Kidney glomerular epithelial cell (primary cell): ENCODE data around the gene ABCC12.
"Not testable (repeated sequence)": the region's sequence is repeated elsewhere in the genome, so short reads cannot be mapped to it uniquely, and the experiment has no call there.

ENCODE experiments used
- DNase-seq: peaks from one replicate; lab custom pipeline; 2025; lab: John Stamatoyannopoulos, UW

The ABCC12 gene

DNA sequence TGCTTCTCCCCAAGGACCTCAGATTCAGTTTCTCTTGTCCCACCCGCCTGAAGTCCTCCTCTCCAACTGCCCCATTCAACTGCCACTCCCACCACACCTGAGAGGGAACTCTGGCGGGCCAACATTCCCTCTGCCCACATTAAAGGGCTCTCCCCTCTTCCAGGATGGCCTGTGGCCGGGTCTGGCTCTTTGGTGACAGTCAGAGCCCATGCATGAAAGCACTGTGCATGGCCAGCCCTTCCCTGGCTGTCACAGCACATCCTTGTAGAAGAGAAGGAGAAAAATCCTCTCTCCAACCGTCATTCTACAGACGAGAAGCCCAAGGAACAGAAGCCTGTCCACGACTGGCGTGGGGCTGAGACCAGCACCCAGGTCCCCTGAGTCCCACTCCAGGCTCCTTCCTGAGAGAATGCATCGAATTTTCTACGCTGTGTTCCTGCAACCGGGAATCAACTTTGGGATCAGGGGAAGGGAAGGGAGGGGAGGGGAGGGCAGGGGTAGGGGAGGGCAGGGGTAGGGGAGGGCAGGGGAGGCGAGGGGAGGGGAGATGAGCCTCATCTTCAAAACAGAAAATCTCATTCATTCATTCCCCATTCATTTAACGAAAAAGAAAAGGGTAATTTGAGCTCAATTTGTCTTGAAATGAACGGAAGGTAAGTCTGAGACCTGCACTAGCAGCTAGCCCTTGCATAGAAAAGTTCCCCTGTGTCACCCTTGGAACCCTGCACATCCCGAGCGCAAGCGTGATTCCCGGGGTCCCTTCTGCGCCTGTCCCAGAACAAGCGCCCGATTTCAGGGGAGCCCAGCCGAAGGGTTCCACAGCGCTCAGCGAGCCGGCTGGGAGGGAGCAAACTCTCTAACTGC is at the start of gene ABCC12:
TSS of gene ABCC12 (minus strand) at position 68 of the 864 bp plus-strand sequence. CDS start 9,569 bp downstream, outside the sequence.
- DNase-seq, result no peak

DNA sequence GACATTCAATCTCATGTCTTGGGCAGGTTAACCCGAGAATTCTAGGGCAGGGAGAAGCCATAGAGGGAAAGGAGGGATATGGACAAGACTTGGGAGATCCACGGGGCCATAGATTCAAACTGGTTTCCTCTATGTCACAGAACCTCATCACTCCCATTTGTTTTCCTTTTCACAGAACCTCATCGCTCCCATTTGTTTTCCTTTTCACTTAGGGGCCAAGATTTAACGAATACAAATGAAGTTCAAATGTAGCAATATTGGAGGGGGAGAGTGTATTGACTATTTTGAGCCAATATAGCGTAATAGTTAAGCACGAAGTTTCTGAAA is 49.0 kb upstream of the ABCC12 start:
- DNase-seq, result no peak

DNA sequence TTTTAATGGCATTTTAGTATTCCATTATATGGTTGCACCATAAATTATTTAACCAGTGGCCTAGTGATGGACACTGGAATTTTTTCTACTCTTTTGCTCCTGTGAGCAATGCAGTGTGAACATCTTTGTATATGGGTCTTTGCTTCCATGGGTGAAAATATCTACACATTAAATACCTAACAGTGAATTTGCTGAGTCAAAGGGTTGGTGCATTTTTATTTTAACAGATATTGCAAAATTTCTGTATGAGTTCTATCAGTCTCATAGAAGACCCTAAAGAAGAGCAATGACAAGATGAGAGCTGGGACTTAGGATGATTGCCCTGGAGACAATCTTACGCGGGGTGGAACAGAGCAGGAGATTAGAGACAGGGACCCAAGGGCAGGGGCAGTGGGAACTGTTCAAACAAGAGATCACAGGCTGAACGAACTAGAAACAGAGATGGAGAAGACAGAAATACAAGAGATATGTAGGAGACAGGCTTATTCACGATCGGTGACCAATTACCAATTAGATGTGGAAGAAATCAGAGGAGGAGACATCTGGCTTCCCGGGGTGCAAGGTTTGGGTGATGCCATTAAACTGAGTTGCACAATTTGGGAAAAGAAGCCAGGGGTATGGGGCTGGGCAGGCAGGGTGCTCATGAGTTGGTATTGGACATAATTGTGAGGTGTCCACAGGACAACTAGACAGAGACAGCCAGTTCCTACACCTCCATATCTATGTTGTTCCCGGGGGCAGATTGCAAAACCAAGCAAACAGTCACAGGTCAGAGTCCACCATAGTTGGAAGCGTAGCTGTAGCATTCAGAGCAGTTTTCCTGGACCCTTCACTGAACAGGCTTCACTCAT is 48.4 kb upstream of the ABCC12 start:
- DNase-seq, result no peak

DNA sequence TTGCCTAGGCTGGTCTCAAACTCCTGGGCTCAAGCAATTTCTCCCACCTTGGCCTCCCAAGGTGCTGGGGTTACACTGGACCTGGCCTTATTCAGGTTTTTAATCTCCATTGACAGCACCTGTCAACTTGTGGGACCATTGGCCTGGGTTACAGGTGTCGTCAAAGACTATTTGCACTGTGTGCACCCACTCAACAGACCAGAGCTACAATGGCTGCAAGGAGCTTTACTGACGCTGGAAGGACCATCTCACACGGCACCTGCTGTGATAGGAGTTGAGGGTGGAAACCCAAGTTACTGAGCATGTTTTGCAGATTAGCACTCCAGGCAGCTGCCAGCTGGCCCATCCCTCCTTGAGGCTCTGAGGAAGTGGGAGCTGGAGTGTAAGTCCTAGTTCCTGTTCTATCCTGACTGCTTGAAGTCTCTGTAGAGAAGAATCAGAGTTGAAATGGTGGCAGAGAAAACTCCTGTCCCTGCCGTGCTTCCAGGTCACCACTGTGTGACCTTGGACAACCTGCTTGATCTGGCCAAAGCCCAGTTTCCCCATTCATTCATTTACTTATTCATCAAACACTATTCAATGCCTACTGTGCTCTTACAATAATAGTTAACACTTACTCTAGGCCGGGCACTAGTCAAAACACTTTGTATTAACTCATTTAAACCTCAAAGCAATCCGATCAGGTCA is 45.9 kb upstream of the ABCC12 start:
- DNase-seq, result no peak

DNA sequence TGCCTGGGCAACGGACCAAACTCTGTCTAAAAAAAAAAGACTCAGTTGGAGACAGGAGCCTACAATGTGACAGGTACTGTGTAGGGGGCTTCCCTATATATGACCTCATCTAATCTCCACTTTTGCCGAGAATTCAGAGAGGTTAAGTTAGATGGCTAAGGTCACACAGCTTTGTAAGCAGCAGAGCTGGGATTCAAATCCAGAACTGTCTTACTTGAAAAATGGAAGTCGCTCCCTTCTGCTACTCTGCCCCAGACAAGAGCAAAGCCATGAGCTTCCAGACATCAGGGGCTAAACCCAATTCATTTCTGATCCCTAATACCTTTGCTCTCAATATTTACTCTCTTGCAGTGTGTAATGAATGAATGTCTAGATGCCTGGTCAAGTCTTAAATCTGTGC is 41.5 kb upstream of the ABCC12 start:
- no peak for DNase-seq

DNA sequence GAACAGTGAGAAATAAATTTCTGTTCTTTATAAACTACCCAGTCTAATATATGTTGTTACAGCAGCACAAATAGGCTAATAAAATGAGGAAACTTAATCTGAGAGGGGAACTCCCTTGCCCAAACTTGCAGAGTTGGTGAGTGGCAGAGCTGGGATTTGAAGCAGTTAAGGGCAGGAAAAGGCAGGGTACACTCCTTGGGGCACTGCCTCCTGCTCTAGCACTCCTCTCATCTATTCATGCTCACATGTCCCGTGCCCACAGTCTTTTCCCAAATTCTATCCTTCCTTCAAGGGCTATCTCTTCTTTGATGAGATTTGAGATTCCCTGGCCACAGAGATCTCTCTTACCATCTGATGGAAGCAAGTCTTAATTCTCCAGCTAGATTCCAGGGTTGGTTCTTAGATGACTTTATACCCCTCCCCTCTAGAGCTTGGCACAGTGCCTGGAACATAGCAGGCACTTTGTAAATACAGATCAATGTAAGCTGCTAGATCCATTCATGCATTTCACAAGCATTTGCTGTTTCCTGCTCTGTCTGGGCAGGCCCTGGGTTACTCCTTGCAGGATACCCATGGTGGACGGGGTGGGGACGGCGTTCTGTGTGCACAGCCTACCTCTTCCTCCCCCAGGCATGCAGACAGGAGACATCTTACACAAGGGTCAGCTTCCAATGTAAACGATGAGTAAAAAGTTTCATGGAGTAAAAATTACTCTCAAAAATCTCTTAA is 39.2 kb upstream of the ABCC12 start:
- DNase-seq, result peak; percentile 32

DNA sequence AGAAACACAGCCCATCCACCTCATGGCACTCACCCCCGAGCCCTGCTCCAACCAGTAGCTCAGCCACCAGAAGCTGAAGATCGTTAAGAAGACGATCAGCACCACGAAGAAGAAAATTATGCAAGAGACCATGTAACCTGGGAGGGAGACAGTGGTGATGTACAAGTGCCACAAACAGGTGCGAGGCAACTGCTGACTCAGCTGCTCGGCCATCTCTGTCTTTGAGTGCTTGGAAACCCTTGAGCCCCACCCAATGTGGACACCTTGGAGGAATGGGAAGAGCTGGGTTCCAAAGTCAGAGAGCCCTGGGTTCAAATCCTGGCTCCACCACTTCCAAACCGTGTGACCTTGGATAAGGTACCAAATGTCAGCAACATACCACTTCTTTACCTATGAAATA is 38.1 kb upstream of the ABCC12 start:
- no peak for DNase-seq

DNA sequence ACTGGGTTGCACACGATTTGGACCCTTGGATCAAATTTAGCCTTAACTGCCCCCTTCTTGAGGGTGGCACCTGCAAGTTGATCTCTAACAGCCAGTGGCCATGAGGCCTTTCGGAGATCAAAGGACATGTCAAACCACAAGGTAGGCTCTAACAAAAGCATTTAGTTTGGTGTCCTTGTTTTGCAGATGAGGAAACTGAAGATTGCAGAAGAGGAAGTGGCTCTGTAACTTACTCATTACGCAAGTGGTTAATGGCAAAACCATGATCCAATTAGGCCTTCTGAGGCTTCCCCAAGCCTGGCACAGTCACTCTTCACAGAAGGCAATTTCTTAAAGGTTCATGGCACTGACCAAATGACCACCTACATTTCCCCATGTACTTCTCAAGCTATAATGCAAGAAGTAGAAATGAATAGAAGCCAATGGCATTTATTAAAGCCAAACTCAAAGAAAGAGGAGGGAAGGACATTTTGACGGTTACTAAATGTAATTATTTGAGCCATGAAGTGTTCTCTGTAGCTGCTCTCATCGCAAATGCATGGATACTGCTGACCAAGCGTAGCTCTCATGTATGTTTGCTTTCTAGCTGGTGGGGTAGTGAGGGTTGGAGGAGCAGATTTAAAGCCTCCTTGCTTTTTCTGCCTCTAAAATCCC is 32.8 kb upstream of the ABCC12 start:
- DNase-seq, result no peak

DNA sequence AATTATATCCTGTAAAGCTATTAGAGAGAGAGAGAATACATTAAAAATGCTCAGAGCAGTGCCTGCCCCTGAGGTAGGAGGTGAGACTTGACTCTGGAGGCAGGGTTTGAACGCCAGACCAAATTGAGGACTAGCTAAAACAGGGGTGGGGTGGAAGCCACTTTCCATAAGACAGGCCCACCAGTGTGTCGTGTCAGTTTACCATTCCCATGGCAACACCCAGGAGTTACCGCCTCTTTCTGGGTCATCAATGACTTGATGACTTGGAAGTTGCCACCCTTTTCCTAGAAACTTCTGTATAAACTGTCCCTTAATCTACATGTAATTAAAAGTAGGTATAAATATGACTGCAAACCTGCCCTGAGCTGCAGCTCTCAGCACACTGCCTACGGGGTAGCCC is 32.0 kb upstream of the ABCC12 start:
- DNase-seq, result no peak

DNA sequence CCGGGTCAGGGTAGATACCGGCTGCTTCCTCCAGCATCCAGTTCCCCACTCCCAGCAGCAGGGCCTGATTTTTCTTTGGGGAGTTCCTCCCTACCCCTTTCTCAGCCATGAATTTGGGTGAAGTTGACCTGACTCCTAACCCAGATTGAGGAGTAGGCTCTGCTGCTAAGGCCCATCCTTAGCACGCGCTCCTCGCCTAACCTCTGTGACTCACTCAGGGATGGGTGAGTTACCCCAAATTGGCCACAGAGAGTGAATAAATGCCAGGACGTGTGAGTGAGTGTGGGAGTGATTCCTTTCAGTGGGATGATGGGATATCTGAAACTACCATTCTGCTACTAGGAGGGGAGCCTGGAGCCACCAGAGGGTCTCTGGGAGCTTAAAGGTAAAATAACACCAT is 28.9 kb upstream of the ABCC12 start:
- DNase-seq, result no peak

DNA sequence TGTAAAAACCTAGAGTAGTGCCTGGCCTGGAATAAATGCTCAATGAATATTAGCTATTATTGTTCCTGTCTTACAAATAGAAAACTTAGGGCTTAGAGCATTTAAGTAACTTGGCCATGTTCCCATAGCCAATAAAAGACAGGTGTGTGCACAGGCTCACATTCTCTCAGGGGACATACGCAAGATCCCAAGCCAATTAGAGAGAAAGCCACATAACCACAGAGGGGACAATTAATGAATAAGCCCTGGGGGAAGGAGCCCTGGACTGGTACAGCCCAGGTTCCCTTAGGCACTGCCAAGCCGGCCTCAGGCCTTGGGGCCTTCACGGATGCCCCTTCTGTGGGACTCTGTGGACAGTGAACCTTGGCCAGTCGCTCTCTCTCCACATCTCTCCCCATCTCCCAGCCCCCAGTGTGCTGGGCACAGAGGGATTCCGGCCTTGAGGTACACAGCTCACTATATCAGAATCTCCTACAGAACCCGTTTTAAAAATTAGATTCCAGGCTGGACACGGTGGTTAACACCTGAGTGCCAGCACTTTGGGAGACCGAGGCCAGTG is 27.3 kb upstream of the ABCC12 start:
- no peak for DNase-seq

DNA sequence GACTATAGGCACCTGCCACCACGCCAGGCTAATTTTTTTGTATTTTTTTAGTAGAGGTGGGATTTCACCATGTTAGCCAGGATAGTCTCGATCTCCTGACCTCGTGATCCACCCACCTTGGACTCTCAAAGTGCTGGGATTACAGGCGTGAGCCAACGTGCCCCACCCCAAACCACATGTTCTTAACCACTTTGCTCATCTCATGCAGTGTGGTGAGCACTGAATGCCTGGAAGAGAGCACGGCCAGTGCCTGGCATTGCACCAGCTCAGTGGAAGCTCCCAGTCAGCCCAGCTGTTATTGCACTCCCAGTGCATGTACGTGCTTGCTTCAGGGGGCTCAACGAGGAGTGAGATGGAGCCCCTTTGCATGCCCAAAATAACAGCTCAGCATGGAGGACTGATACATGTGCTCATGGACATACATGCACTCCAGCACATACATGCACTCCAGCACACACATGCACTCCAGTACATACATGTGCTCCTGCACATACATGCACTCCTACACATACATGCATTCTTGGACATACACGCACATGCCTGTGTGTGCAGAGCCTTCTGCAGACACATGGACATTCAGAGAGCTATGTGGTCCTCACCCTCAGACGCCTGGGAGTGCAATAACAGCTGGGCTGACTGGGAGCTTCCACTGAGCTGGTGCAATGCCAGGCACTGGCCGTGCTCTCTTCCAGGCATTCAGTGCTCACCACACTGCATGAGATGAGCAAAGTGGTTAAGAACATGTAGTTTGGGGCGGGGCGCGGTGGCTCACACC is 26.1 kb upstream of the ABCC12 start:
- DNase-seq, result not testable (repeated sequence)

DNA sequence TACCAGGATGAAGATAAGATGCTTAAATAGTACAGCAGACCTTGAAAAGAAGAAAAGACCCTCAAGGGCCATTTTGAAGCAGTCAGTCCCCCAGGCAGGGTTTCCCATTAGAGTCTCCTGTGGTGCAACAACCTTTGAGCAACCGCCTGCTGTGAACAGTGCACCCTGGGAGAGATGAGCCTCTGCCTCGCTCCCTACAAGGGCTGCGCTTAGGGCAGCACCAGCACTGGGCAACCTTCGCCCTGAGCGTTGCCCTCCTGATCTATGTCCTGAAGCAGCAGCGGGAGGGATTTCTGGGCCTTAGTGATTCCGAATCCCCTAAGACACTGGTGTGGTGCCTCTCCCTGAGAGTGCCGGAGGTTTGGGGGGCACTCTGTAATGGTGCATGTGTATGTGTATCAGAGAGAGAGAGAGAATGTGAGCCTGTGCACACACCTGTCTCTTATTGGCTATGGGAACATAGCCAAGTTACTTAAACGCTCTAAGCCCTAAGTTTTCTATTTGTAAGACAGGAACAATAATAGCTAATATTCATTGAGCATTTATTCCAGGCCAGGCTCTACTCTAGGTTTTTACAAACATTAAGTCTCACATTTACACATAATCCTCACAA is 25.2 kb upstream of the ABCC12 start:
- no peak for DNase-seq

DNA sequence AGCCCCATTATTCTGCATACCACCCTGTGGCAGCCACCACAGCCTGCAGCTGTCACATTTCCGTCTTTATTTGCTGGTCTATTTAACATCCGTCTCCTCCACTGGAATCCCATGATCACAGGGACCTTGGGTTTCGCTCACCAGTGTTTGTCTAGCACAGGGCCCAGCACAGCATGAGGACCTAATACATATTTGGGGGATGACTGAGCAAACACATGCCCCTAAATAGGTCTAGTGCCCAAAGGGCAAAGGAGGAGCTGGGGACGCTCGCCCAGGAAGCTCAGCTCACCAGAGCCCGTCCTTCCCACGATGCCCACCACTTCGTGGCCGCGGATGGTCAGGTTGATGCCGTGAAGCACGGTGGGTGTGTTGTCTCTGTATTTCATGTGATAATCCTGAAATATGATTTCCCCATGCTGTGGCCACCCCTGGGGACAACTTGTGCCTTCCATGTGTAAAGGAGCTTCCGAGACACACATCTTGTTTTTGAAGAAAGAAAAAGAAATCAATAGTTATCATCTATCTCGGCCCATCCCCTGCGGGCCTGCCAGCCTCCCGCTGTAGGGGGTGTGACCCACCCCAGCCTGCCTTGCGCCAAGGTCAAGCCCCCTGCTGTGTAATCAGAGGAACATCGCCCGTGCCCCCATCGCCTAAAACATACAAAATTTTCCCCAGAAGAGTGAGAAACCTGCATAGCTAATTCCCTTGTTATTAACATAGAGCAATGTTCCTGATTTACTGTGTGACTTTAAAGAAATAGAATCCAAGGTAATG is 21.0 kb upstream of the ABCC12 start:
- no peak for DNase-seq

DNA sequence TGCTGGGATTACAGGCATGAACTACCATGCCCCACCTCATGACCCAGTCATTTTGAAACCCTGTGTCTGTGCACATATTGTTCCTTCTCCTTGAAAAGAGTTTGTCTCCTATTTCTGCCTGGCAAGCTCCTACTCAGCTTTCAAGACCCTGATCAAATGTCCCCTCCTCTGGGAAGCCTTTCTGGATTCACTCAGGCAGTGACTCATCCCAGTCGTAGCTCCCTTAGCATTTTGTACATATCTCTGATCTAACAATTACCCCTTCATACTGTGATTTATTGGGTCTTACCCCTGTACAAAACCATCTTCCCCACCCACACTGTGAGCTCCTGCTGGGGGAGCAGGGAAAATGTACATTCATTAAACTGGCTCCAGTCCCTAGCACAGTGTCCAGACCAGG is 18.1 kb upstream of the ABCC12 start:
- DNase-seq, result no peak

DNA sequence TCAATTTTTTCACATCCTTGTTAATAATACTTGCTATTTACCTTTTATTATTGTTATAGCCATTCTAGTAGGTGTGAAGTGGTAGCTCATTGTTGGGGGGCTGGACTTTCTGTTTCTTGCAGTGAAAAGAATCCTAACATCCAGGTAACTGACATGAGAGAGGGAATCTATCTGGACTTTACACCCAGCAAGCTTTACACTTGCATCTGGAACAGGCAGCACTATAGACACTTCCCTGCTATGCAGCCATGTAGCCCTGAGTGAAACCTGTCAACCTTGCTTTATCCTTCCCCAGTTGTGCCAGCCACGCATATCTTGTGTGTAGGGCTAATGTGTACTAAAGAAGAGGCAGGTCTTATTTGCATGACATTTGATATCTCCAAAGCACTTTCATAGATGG is 16.9 kb upstream of the ABCC12 start:
- no peak for DNase-seq

DNA sequence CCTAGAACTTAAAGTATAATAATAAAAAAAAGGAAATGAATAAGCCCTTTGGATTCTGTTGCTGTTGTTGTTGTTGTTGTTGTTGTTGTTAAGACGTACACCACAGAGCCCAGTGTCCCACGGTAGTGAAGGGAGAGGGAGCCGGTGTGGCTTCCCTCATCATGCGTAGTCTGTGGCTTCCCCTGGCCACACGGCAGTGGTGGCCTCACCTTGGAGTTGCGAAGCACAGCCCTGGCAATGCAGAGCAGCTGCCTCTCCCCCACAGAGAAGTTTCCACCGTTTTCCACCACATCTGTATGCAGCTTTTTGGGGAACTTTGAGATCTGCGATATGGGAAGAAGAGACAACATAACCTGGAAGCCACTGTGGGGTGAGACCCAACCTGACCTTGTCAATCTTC is 14.1 kb upstream of the ABCC12 start:
- DNase-seq, result no peak

DNA sequence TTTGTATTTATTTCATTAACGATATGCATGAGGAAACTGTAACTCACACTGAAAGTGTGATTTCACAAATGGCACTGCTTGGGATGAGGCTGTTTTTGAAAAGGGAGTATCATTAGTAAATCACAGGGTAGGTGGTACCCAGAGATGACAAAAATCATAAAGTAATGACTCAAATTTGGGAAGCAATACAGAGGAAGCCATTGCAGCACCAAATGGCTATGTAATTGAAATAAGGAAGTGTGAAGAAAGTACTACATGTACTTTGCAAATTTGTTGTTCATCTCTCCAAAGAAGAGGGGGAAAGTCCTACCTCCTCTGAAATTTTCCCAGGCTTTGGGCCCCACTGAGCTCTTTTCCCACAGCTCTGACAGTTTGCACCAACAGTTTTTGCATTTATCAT is 12.3 kb upstream of the ABCC12 start:
- DNase-seq, result no peak

DNA sequence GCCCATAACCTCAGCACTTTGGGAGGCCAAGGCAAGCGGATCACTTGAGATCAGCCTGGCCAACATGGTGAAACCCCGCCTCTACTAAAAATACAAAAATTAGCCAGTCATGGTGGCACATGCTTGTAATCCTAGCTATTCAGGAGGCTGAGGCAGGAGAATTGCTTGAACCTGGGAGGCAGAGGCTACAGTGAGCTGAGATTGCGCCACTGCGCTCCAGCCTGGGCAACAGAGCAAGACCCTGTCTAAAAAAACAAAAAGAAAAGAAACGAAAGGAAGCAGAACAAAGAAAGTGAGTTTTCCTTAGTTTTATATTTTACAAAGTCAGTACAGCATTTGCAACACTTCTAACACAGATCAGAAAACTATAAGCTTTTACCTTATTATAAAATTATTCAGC is 10.8 kb upstream of the ABCC12 start:
- DNase-seq, result not testable (repeated sequence)
